ENCODE measurements around the gene BBOF1. TPM values are rescaled to one million over a fixed set of nuclear protein-coding genes. Genes with fewer than 3 reads are reported as not detected.

The BBOF1 gene
- total and polyA plus RNA-seq, 2 donors (not counting 3 experiments of a cell fraction or from before 2014, with no cell fraction given): 0.63 to 2.3 TPM

DNA sequence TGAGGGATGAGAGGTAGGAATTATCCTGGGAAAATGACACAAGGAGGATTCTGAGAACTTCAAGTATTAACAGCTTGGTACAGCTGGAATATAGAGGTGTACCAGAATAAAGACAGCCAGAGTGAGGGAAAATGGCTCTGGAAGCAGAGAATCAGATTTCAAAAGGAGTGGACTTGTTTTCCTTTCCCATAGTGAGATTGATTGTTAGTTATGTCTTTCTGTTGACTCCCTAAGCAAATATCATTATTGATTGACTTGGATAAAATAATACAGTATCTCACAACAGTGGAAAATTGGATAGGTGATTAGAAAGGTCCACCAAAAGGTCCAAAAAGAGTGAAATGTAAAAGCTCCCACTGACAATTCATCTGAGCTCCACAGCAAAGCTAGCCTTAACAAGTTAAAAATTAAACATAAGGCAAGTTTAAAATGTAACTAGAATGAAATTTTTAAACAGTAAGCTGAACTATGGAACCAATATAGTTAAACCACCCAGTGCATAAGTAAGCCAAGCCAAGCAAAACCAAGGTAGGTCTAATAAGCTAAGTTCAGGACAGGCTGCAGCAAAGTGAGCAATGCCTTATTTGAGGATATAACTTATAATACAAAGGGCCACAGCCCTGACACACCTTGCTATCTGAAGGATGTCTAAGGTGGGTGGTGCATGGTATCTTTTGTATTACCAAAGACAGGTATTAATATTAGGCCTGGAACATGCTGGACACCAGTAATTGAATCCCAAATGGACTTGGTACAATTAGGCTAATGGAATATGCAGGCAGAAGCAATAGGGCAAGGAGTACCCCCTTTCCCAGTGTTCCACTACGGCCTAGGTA, 21.8 kb upstream of the BBOF1 start:
- H3K27me3 ChIP-seq (ENCODE audit: control insufficient read depth in 2 of 2, insufficient read depth in 2 of 2, low read length in 2 of 2): no peaks in the 10 kb centered on the region
- H3K9me3 ChIP-seq (replicated peaks; ENCODE audit: control insufficient read depth, insufficient read depth, low read length): no peaks in the 10 kb centered on the region
- H3K4me2 ChIP-seq (ENCODE audit: insufficient read depth, low read length): no peak overlapping the region
- H3K79me2 ChIP-seq (ENCODE audit: control insufficient read depth, insufficient read depth, low read length): no peaks in the 10 kb centered on the region
- DNase-seq (ENCODE audit: low read depth, low spot score) (no peak), FAIRE-seq (no peak)
- H3K27ac ChIP-seq (ENCODE audit: insufficient read depth, low read depth, low read length): no peak overlapping the region
- H3K9me1 ChIP-seq (replicated peaks; ENCODE audit: control insufficient read depth, extremely low read depth, insufficient read depth, low read length): no peaks in the 10 kb centered on the region
- CTCF ChIA-PET: interaction anchor here (0.5 to 0.6 kb wide), 3 partner anchors 11 to 35 kb away, joined by 3 read pairs; no protein-coding TSS in a partner anchor
- no peaks in the 10 kb centered on the region for H4K20me1 ChIP-seq (replicated peaks; ENCODE audit: control insufficient read depth, extremely low read depth, insufficient read depth, low read length)
- no peak overlapping the region for H3K4me3 ChIP-seq (replicated peaks in 1 of 3; ENCODE audit: insufficient read depth in 1 of 3, low read depth in 1 of 3, low read length in 3 of 3)
- no peak overlapping the region for H3K9ac ChIP-seq (replicated peaks; ENCODE audit: extremely low read depth, insufficient read depth, low read length)
- dilution Hi-C loops (cut with MboI; ENCODE audit: extremely low pct_ligation_motif_present, low sequenced_read_pairs) (no loop called here), intact Hi-C loops (cut with micrococcal nuclease) (no loop called here)
- no peaks in the 10 kb centered on the region for H3K36me3 ChIP-seq (ENCODE audit: control insufficient read depth in 2 of 2, extremely low read depth in 1 of 2, insufficient read depth in 2 of 2, low read length in 2 of 2)
- POLR2A ChIA-PET: no interaction called here
- no peak overlapping the region for H2AFZ ChIP-seq (ENCODE audit: low read depth, low read length)
- H3K4me1 ChIP-seq (ENCODE audit: control insufficient read depth, extremely low read depth, insufficient read depth, low read length): no peaks in the 10 kb centered on the region
- no TSS peak for BruUV-seq (replicated peaks)
- TF ChIP-seq, protein P1, sequence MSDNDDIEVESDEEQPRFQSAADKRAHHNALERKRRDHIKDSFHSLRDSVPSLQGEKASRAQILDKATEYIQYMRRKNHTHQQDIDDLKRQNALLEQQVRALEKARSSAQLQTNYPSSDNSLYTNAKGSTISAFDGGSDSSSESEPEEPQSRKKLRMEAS (IDR thresholded peaks at IDR 0.05; ENCODE audit: insufficient read depth, insufficient read length): no peak
- TF ChIP-seq POLR2AphosphoS5 (IDR thresholded peaks at IDR 0.05; ENCODE audit: insufficient read depth, low read depth, low read length) (no peak), FOS (IDR thresholded peaks at IDR 0.05; ENCODE audit: borderline replicate concordance, insufficient read depth, low read length) (no peak), CTCF (IDR thresholded peaks at IDR 0.05; ENCODE audit: extremely low read depth in 1 of 2, insufficient read depth in 1 of 2, low read depth in 1 of 2, low read length in 2 of 2) (no peak), GATA2 (IDR thresholded peaks at IDR 0.05; ENCODE audit: insufficient read depth, insufficient read length, low read depth, low read length) (no peak)

Data from endothelial cell of umbilical vein (primary cell).